Transverse colon (tissue), 4 donors: ENCODE results near the gene TRPM3. TPM values are rescaled to one million over a fixed set of nuclear protein-coding genes. Genes with fewer than 3 reads are reported as not detected.

Experiments
- DNase-seq: peaks from one replicate; pipeline ENCODE4 v3.0.0-alpha.2; 2019
- H3K27ac ChIP-seq, 4 donors: fragments of 200-600 bp; sonication (generic); 2 replicates each; pipeline ENCODE4 v1.5.1; 2016 to 2018; ENCODE audit warnings: inconsistent platforms in 4 of 4
- H3K27me3 ChIP-seq: fragments of 200-600 bp; sonication (generic); 2 replicates; pipeline ENCODE4 v1.5.1; 2017; ENCODE audit warnings: inconsistent platforms
- H3K36me3 ChIP-seq, 4 donors: fragments of 200-600 bp; sonication (generic); 2 replicates each; pipeline ENCODE4 v1.5.1; 2017 to 2019; ENCODE audit warnings: inconsistent platforms in 4 of 4
- H3K4me1 ChIP-seq, 4 donors: fragments of 200-600 bp; sonication (generic); 2 replicates each; pipeline ENCODE4 v1.5.1; 2017 to 2020; ENCODE audit warnings: inconsistent platforms in 4 of 4
- H3K4me3 ChIP-seq, 4 donors: fragments of 200-600 bp; sonication (generic); 1 replicate in 1 of 4; 2 replicates in 3 of 4; pipeline versions ENCODE4 v1.5.1 to v1.6.1; 2017 to 2019; ENCODE audit warnings: inconsistent platforms in 4 of 4
- H3K9me3 ChIP-seq, 2 donors: fragments of 200-600 bp; sonication (generic); 2 replicates each; pipeline ENCODE4 v1.5.1; 2017 to 2019; ENCODE audit warnings: inconsistent platforms in 2 of 2
- EP300 ChIP-seq: sonication (generic); formaldehyde crosslinking; IDR thresholded peaks from one replicate; pipeline ENCODE4 v1.6.1; 2017; ENCODE audit warnings: antibody characterized with exemption, low read depth
- POLR2A ChIP-seq: fragments of 450-650 bp; IDR thresholded peaks from one replicate; pipeline ENCODE4 v1.6.1; 2016; ENCODE audit warnings: antibody characterized with exemption, mild to moderate bottlenecking, moderate library complexity
- POLR2AphosphoS5 ChIP-seq, 3 donors: sonication (generic); formaldehyde crosslinking; IDR thresholded peaks; one replicate each; pipeline ENCODE4 v1.6.1; 2016; ENCODE audit warnings: antibody characterized with exemption in 3 of 3
- WGBS, 2 donors: methylation state at CpG; one replicate each; pipeline ENCODE4 v1.1.5; 2018; ENCODE audit warnings: low coverage in 1 of 2; 5-methylcytosine and 5-hydroxymethylcytosine counted together
- in situ Hi-C, 4 donors: fragments of 200-750 bp; cut with MboI; loops; one replicate each; pipeline versions ENCODE4 v1.15.0 to v1.15.1; 2017; ENCODE audit warnings: low sequenced_read_pairs in 3 of 4, low pct_ligation_motif_present in 1 of 4, low pct_unique_long_range_greater_than_20kb in 1 of 4
- intact Hi-C: fragments of 100-400 bp; cut with DNase I; formaldehyde crosslinking; loops from one replicate; pipeline ENCODE4 v1.15.1; 2023; ENCODE audit warnings: low total_unique reads
- total RNA-seq, 4 donors: library from RNA; depleted of rRNA; stranded (reverse); fragments of >200 nt; gene quantifications; one replicate each; pipeline ENCODE4 v1.1.0, GENCODE V29; 2016
- TF ChIP-seq, protein P1 (sequence below), 5 experiments: fragments of 200-600 bp in 3 of 5; fragments of 450-650 bp in 2 of 5; sonication (generic) in 3 of 5; IDR thresholded peaks; 1 replicate in 2 of 5; 2 replicates in 3 of 5; pipeline ENCODE4 v1.5.1; 2016 to 2017; ENCODE audit warnings: antibody characterized with exemption in 5 of 5, inconsistent platforms in 3 of 5, mild to moderate bottlenecking in 2 of 5, moderate library complexity in 1 of 5

The TRPM3 gene
- total RNA-seq, 4 donors from 2014 or later, result 0.16 to 1.2 (median 0.32) TPM

DNA sequence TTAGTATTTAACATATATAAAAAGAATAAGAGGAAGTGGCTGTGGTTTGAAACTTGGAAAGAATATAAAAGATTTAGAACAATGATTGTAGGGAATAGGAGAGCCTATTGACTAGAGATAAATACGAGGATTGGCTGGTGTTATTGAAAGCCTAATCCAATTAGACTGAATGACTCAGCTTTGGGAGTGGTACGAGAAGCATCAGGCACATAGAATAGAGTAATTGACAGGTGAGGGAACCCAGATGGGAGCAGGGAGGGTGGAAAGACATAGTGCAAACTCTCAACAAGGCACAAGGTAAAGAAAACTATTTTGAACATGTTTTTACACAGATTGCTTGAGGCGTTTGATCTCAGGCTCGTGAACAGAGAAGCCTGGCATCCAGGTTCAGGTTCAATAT is 368.1 kb downstream of the TRPM3 start:
- no peaks in the 10 kb centered on the region for H3K4me1 ChIP-seq
- no peak for TF ChIP-seq POLR2AphosphoS5 (IDR thresholded peaks at IDR 0.05)
- TF ChIP-seq POLR2A, result no peak
- TF ChIP-seq EP300, result no peak
- TF ChIP-seq, protein P1, sequence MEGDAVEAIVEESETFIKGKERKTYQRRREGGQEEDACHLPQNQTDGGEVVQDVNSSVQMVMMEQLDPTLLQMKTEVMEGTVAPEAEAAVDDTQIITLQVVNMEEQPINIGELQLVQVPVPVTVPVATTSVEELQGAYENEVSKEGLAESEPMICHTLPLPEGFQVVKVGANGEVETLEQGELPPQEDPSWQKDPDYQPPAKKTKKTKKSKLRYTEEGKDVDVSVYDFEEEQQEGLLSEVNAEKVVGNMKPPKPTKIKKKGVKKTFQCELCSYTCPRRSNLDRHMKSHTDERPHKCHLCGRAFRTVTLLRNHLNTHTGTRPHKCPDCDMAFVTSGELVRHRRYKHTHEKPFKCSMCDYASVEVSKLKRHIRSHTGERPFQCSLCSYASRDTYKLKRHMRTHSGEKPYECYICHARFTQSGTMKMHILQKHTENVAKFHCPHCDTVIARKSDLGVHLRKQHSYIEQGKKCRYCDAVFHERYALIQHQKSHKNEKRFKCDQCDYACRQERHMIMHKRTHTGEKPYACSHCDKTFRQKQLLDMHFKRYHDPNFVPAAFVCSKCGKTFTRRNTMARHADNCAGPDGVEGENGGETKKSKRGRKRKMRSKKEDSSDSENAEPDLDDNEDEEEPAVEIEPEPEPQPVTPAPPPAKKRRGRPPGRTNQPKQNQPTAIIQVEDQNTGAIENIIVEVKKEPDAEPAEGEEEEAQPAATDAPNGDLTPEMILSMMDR (IDR thresholded peaks at IDR 0.05), result no peak
- no peak for DNase-seq
- intact Hi-C loops (no loop called here), in situ Hi-C loops (no loop called here)
- H3K27ac ChIP-seq, result no peak overlapping the region
- no peaks in the 10 kb centered on the region for H3K9me3 ChIP-seq
- no peaks in the 10 kb centered on the region for H3K36me3 ChIP-seq
- no peaks in the 10 kb centered on the region for H3K27me3 ChIP-seq
- no peak overlapping the region for H3K4me3 ChIP-seq
- WGBS, 2 donors, result 47 to 62% methylated on average over 4 of the region's 4 CpGs

DNA sequence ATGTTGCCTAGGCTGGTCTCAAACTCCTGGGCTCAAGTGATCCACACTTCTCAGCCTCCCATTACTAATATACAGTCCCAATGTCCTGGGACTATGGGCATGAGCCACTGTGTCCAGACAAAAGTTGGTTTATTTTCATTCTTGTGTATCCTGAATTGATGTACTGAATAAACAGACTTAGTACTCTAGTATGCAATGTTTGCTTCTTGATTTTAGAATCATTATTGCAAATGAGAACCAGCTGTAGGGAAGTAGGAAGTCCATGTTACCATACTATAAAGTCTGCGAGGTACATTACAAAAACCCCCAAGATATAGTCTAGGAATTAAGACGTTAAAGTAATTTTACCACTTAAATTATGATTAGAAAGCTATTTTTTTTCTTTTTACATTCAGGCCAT is 372.4 kb downstream of the TRPM3 start:
- in situ Hi-C loops, result no loop called here
- 72 to 83% methylated on average over 2 of the region's 2 CpGs for WGBS, 2 donors
- intact Hi-C loops, result no loop called here

DNA sequence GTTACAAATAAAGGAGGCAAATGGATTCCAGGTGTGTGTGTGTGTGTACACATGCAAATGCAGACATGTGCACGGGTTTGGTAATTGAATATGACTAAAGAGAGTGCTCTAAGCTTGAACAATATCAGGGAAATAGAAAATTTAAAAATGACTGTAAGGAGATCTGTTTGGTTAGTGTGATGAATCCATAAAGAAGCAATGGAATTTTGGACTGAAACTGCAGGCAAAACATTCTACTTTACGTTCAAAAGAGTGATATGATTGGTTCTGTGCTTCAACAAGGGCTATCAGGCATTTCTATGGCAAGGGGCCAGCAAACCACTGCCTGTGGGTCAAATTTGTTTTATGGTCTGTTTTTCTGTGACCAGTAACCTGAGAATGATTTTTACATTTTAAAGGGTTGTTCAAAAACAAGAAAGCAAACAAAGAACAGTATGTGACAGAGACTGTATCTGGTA is 374.1 kb downstream of the TRPM3 start:
- Histone ChIP-seq H3K36me3 (no peaks in the 10 kb centered on the region), H3K4me1 (peaks cover 0 to 4% (median 0%) of the 10 kb centered on the region in 4 donors), H3K4me3 (no peak overlapping the region), H3K27me3 (no peaks in the 10 kb centered on the region), H3K9me3 (no peaks in the 10 kb centered on the region), H3K27ac (no peak overlapping the region)
- no peak for TF ChIP-seq EP300
- no peak for TF ChIP-seq POLR2A
- TF ChIP-seq POLR2AphosphoS5 (IDR thresholded peaks at IDR 0.05), result no peak
- TF ChIP-seq, protein P1 (IDR thresholded peaks at IDR 0.05), result no peak
- 15 to 27% methylated on average over 2 of the region's 2 CpGs for WGBS, 2 donors
- in situ Hi-C loops (no loop called here), intact Hi-C loops (no loop called here)
- no peak for DNase-seq

More for the DNA sequence above, 372.4 kb downstream of the TRPM3 start:
- Histone ChIP-seq H3K36me3 (no peaks in the 10 kb centered on the region), H3K27me3 (no peaks in the 10 kb centered on the region), H3K4me3 (no peak overlapping the region), H3K27ac (no peak overlapping the region), H3K9me3 (no peaks in the 10 kb centered on the region), H3K4me1 (peaks cover 0 to 4% (median 0%) of the 10 kb centered on the region in 4 donors)
- TF ChIP-seq POLR2A, result no peak
- TF ChIP-seq, protein P1 (IDR thresholded peaks at IDR 0.05), result no peak
- no peak for TF ChIP-seq POLR2AphosphoS5 (IDR thresholded peaks at IDR 0.05)
- no peak for TF ChIP-seq EP300
- DNase-seq, result no peak

GRCh38 chr9:70746760-70747159 is 374.7 kb downstream of the TRPM3 start:
- no peak for DNase-seq
- Histone ChIP-seq H3K36me3 (no peaks in the 10 kb centered on the region), H3K4me1 (peaks cover 0 to 4% (median 0%) of the 10 kb centered on the region in 4 donors), H3K9me3 (no peaks in the 10 kb centered on the region), H3K27ac (no peak overlapping the region), H3K4me3 (no peak overlapping the region), H3K27me3 (no peaks in the 10 kb centered on the region)
- intact Hi-C loops (no loop called here), in situ Hi-C loops (no loop called here)
- no peak for TF ChIP-seq EP300
- TF ChIP-seq, protein P1 (IDR thresholded peaks at IDR 0.05), result no peak
- TF ChIP-seq POLR2AphosphoS5 (IDR thresholded peaks at IDR 0.05), result no peak
- TF ChIP-seq POLR2A, result no peak
